Measurements from ENCODE around the gene KCNK10.

- TF ChIP-seq POLR2AphosphoS5 (IDR thresholded peaks at IDR 0.05), result no peak
- TF ChIP-seq CTCF (IDR thresholded peaks at IDR 0.05), result no peak
- no peak for TF ChIP-seq POLR2A (IDR thresholded peaks at IDR 0.05)
These were observed 23.1 kb downstream of the KCNK10 start for GRCh38 chr14:88299865-88300530.
